HG03175 (cell line): ENCODE results near the gene HNRNPUL1.
A peak's percentile ranks its signal among the peaks of the same experiment; 100 is the strongest.

Source experiments
- ATAC-seq: cut with Tn5 transposase; IDR thresholded peaks from one replicate; pipeline ENCODE4 v1.9.1; 2021; ENCODE audit warnings: mild to moderate bottlenecking, moderate library complexity; ENCODE audit not compliant: unreplicated experiment

HNRNPUL1 gene

DNA sequence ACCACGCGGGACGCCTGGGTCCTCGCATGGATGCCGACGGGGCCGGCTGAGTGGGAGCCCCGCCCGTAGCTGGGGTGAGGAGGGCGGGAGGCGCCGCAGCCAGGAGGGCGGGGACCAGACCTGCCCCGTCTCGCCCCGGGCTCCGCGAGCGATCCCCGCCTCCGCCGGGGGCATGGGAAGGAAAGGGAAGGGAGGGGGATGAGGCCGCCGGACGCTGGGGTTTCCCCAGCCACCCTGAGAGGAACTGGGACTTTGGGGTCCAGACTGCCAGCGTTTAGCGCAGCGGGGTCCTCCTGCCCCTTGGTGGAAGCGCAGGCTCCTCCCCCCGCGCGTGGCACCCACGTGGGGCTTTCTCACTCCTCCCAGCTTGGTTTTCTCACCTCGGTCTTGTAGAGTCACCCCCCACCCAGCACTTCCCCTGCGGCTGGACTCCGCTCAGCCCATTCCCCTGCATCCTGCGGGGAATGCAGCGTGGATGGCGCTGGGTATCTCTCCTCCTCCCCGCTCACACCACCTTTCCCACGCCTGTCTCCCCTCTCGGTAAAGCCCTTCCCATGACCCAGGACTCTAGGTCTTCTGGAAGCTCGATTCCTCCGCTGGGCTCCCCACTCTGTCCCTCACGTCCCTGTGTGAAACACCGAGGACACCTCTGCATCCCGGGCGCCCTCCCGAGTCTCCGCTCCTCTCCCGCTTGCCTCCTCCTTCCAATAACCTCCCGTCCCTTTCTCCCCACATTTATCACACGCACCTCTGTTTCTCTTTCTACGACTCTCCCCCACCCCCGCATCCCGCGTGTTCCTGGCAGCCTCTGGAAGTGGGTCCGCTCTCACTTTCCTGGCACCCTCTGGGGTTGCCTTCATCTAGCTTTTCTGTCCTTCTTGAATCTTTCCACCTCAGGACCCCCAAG, 87.4 kb downstream of the HNRNPUL1 start:
- ATAC-seq, result peak; percentile 37

DNA sequence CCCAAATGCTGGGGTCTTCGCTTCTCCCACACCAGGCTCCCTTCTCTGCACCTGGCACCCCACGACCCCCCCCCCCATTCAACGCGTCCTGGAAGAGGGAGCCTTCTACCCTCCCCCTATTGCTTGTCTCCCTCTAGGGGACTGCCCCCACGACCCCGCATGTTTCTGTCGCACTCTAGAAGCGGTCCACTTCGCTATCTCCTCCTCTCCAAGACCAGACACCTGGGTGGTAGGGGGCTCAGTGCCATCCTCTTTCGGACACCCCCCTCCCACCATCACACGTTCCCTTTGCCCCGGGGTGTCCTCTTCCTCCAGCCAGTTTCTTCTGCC, 88.1 kb downstream of the HNRNPUL1 start:
- no peak for ATAC-seq

DNA sequence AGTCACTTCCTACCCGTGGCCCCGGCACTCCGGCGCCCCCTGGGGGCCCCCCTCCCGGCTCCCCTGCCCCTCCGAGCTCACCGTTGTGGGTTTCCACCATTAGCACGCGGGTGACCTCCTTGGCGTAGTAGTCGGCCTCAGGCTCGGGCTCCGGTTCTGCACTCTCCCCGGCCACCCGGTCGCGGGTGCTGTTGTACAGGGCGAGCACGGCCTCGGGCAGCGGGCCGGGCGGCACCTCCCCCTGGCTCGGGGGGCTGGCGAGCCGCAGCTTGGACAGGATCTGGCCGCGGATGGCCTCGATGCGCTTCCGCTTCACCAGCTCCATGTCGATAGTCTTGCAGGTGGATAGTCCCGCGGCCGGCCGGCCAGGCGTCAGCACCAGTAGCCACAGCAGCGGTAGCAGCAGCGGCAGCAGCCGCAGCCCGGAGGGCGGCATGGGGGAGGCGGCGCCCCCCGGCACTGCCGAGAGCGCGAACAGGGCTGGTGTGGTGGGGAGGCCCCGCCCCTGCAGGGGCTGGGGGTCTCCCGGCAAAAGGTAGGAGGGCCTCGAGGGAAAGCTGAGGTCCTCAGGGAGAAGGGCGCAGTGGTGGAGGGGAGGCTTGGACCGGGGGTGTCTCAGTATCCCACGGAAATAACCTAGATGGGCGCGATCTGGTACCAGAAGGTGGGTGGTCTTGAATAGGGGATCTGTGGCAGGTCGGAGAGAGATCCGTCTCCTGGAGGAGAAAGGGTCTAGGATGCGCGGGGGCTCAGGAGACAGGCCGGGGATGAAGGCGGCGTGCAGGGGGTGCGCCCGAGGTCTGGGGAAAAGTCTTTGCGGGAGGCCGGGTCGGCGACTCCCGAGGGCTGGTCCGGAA, 88.7 kb downstream of the HNRNPUL1 start:
- no peak for ATAC-seq

DNA sequence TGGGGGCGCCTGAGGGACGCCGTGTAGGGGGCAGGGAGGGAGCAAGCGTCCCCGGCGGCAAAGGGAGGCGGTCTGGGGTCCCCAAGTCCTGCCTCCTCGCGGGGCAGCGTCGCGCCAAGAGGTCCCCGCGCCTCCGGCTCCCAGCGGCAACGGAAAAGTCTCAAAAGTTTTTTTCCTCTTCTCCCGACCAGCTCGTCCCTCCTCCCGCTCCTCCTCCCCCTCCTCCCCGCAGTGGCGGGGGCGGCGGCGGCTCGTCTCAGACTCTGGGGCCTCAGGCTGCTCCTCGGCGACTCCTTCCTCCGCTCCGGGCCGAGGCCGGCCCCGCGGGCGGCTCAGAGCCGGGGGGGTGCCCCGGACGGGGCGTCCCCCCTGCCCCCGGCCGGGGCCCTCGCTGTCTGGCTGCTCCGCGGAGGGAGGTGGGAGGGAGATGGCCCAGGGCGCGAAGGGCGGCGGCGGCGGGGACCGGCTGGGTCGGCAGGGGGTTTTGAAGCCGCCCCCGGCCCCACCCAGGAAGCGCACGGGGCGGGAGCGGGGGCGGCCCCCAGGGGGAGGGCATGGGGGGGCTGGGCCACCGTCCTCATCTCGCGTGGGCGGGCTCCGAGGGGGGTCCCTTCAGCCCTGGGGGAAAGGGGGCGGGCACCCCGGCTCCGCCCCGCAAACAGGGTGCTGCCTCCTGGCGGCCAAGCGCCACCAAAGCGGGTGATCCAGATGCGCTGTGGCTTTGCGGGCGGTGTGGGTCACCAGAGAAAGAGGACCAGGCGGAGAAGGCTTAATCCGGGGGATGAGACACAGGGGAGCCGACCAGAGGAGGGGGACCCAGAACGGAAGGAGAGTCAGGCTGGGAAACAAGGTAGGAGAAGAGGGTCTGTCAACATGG, 89.5 kb downstream of the HNRNPUL1 start, which contains the start of gene TGFB1:
Gene TGFB1 (minus strand): TSS at position 457 of the 877 bp plus-strand sequence. CDS start 878 bp downstream, outside the sequence.
- ATAC-seq, result peak; percentile 54

DNA sequence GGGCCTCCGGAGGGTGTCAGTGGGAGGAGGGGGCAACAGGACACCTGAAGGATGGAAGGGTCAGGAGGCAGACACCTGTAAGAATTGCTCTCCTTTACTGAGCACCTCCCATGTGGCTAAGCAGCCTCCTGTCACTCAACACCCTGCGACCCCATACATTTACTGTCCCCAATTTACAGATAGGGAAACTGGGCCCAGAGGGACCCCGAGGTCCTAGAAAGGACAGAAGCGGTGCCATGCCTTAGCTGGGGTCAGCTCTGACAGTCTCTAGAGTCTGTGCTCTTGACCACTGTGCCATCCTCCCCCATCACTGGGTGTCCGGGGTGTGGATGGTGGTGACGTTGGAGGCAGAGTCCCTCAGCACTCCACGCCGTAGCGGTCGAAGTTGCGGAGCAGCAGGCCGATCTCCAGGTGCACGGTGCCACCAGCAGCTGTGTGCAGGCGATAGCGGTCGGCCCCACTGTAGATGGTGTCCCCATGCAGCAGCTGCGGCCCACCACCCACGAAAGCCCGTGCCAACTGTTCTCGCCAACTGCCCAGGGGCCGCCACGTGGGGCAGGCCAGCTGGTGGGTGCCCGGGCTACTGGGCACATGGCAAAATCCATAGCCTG, 90.3 kb downstream of the HNRNPUL1 start:
- peak; percentile 0 for ATAC-seq

DNA sequence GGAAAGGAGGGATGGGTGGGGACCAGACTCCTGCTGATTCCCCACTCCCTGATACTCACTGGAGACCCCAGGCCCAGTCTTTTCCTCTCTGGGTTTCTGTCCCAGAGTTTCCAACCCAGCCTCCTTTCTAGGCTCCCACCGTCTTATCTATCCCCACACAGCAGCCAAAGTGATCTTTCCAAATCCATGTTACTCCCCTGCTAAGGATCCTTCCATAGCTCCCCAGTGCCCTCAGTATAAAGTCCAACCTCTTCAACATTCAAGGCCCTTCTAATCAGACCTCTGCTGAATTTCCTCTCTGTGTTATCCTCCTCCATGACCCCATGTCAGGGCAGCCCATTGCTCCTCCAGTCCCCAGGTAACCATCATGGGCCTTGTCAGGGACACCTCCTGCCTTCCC, 90.9 kb downstream of the HNRNPUL1 start:
- no peak for ATAC-seq

DNA sequence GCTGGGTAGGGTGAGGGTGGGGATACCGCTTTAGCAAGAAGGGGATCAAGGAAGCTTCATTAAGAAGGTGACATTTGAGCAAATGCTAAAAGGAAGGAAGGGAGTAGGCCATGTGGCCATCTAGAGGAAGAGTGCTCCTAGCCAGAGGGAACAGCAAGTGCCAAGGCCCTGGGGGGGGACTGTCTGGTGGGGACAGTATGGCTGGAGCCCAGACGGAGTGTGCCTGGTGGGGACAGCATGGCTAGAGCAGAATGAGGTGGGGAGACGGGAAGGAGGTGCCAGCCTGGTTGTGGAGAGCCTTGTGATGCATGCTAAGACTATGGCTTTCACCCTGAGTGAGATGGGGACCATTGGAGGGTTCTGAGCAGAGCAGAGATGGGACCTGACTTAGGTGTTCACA, 91.6 kb downstream of the HNRNPUL1 start:
- no peak for ATAC-seq

DNA sequence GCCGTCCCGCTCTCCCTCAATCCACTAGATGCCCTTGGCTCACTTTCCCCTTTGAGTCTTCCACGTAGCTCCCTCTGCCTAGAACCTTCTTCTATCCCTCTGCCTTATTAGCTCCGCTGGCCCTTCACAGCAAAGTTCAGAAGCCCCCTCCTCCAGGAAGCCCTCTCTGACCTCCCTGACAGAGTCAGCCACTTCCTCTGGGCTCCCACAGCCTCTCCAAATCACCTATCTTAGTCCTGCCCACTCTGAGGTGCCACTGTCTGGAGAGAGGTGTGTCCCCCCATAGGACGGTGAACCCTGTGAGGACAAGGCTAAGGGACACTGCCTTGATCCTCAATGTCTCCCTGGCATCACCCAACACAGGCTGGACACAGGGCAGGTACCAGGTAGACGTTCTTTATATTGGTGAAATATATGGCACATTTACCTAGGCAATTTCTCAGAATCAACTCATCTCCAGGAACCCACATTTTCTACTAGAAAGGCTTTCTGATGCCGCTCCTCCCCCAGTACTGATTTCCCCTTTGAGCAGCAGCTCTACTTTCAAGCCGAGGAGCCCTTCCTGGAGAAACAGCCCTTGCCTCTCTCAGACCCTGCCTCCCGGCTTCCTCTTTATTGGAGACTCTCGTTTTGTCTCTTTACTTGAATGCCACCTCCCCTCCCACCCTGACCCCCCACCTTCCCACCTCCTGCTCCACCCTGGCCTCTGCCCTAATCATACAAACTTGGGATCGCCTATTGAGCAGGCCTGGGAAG, 93.0 kb downstream of the HNRNPUL1 start:
- ATAC-seq, result no peak
